A673 (cell line): Measurements from ENCODE around the gene LTB4R2. TPM values are rescaled to one million over a fixed set of nuclear protein-coding genes. Genes with fewer than 3 reads are reported as not detected.
A peak's percentile ranks its signal among the peaks of the same experiment; 100 is the strongest.

Experiments used
- BruUV-seq: library from RNA; stranded (reverse); fragments of 400-500 nt; replicated peaks from 2 replicates; lab custom pipeline; 2021; lab: Mats Ljungman, UMichigan
- CTCF ChIA-PET: fragments of 300-600 bp; sonication (Branson Sonifier 250); formaldehyde crosslinking; loops from one replicate; lab custom pipeline; 2022; ENCODE audit warnings: antibody characterized with exemption; lab: Charles Lee
- POLR2A ChIA-PET: fragments of 300-600 bp; sonication (Branson Sonifier 250); formaldehyde crosslinking; loops from one replicate; lab custom pipeline; 2022; ENCODE audit warnings: antibody characterized with exemption; ENCODE audit not compliant: low non-redundant PET; lab: Charles Lee
- DNase-seq: peaks from one replicate; pipeline ENCODE4 v3.0.0-alpha.2; 2015; ENCODE audit warnings: low spot score
- H3K27ac ChIP-seq: fragments of 200-600 bp; sonication (generic); 2 replicates; pipeline ENCODE4 v1.5.1; 2016; ENCODE audit warnings: mixed run types, low read depth, mild to moderate bottlenecking, mixed read lengths, antibody characterized with exemption, low read length; ENCODE audit not compliant: poor library complexity, severe bottlenecking
- H3K27me3 ChIP-seq: fragments of 200-600 bp; sonication (generic); replicated peaks from 2 replicates; pipeline ENCODE4 v1.6.1; 2017; ENCODE audit warnings: mixed run types, low read depth, mild to moderate bottlenecking, mixed read lengths, antibody characterized with exemption, low read length; ENCODE audit not compliant: insufficient read depth, poor library complexity
- H3K36me3 ChIP-seq: fragments of 200-600 bp; sonication (generic); 2 replicates; pipeline ENCODE4 v1.6.1; 2016; ENCODE audit warnings: mixed run types, mild to moderate bottlenecking, mixed read lengths, antibody characterized with exemption, low read length; ENCODE audit not compliant: insufficient read depth, poor library complexity, severe bottlenecking
- H3K4me1 ChIP-seq: fragments of 200-600 bp; sonication (generic); 2 replicates; pipeline ENCODE4 v1.6.1; 2017; ENCODE audit warnings: mixed run types, mild to moderate bottlenecking, mixed read lengths, antibody characterized with exemption, low read length; ENCODE audit not compliant: insufficient read depth, poor library complexity, severe bottlenecking
- H3K4me3 ChIP-seq: fragments of 200-600 bp; sonication (generic); 2 replicates; pipeline ENCODE4 v1.5.1; 2016; ENCODE audit warnings: low read depth, mixed run types, mild to moderate bottlenecking, mixed read lengths, low read length; ENCODE audit not compliant: poor library complexity, severe bottlenecking
- H3K9me3 ChIP-seq: fragments of 200-600 bp; sonication (generic); 2 replicates; pipeline ENCODE4 v1.6.1; 2016; ENCODE audit warnings: mixed run types, low read depth, mild to moderate bottlenecking, mixed read lengths, antibody characterized with exemption, low read length; ENCODE audit not compliant: poor library complexity, severe bottlenecking
- CTCF ChIP-seq: fragments of 300-800, 200-600 bp; sonication (generic); conservative IDR thresholded peaks from 2 replicates; pipeline ENCODE4 v1.5.1; 2017; ENCODE audit warnings: low read depth, mild to moderate bottlenecking, antibody characterized with exemption, low read length, moderate library complexity, mixed read lengths
- EZH2 ChIP-seq: fragments of 200-600 bp; sonication (generic); IDR thresholded peaks from 2 replicates; pipeline ENCODE4 v1.6.1; 2017; ENCODE audit warnings: borderline replicate concordance, low read depth, mild to moderate bottlenecking, mixed read lengths, antibody characterized with exemption, low read length; ENCODE audit not compliant: poor library complexity, severe bottlenecking
- intact Hi-C: fragments of 100-400 bp; cut with micrococcal nuclease; formaldehyde crosslinking; loops from one replicate; pipeline ENCODE4 v1.10.0; 2022; ENCODE audit not compliant: unreplicated experiment
- total RNA-seq: library from RNA; stranded (reverse); gene quantifications from 2 replicates; pipeline ENCODE4 v1.2.3, GENCODE V29; 2021

Gene LTB4R2
- total RNA-seq, 1 experiment from 2014 or later: 7.6 TPM

GRCh38 chr14:24348186-24348585 lies 38.2 kb downstream of the LTB4R2 start:
- H3K36me3 ChIP-seq: no peaks in the 10 kb centered on the region
- intact Hi-C loops: no loop called here
- H3K27ac ChIP-seq: no peak overlapping the region
- POLR2A ChIA-PET: interaction anchor here (0.7 kb wide), 1 partner anchor 87 kb away, joined by 9 read pairs; no protein-coding TSS in a partner anchor
- no peak for TF ChIP-seq CTCF
- TF ChIP-seq EZH2: no peak
- DNase-seq: no peak
- CTCF ChIA-PET: interaction anchor here (0.7 kb wide), 1 partner anchor 58 kb away, joined by 4 read pairs; no protein-coding TSS in a partner anchor
- H3K27me3 ChIP-seq: no peaks in the 10 kb centered on the region
- BruUV-seq: no TSS peak
- H3K4me1 ChIP-seq: peaks cover 7% of the 10 kb centered on the region
- H3K9me3 ChIP-seq: no peaks in the 10 kb centered on the region
- H3K4me3 ChIP-seq: no peak overlapping the region

DNA sequence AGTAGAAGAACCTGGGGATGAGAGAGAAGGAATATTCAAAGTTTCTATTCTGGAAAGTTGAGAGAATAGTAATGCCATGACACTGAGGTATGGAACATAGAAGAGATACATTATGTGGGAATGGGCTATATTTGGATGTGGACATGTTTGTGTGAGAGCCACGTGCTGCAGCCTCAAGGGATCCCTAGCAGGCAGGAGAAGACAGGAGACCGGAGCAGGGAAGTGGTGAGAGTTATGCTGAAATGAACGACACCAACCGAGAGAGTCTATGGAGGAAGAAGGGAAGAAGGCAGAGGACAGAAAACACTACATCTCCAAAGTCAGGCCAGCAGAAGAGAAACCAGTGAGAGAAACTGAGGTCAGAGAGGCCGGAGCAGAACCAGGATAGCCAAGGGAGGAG lies 39.8 kb downstream of the LTB4R2 start:
- ChIA-PET CTCF (no interaction called here), POLR2A (no interaction called here)
- Histone ChIP-seq H3K27ac (no peak overlapping the region), H3K9me3 (no peaks in the 10 kb centered on the region), H3K27me3 (no peaks in the 10 kb centered on the region), H3K4me1 (peaks cover 7% of the 10 kb centered on the region), H3K36me3 (no peaks in the 10 kb centered on the region), H3K4me3 (no peak overlapping the region)
- DNase-seq: no peak
- no TSS peak for BruUV-seq
- intact Hi-C loops: no loop called here
- no peak for TF ChIP-seq CTCF
- no peak for TF ChIP-seq EZH2

- intact Hi-C loops: no loop called here
- ChIA-PET CTCF (interaction anchor here (1.0 kb wide), 1 partner anchor 80 kb away, joined by 3 read pairs; no protein-coding TSS in a partner anchor), POLR2A (no interaction called here)
- peak; percentile 62 for DNase-seq
- H3K27ac ChIP-seq: no peak overlapping the region
- peak; percentile 39 for TF ChIP-seq CTCF
- no peak for TF ChIP-seq EZH2
- peaks cover 7% of the 10 kb centered on the region for H3K4me1 ChIP-seq
- H3K27me3 ChIP-seq: no peaks in the 10 kb centered on the region
- no peaks in the 10 kb centered on the region for H3K36me3 ChIP-seq
- H3K9me3 ChIP-seq: no peaks in the 10 kb centered on the region
- H3K4me3 ChIP-seq: no peak overlapping the region
- BruUV-seq: no TSS peak
Measured at GRCh38 chr14:24351517-24351916, 41.6 kb downstream of the LTB4R2 start.
